HL-60/S4 treated with phorbol 12-myristate 13-acetate at 8.2 ng/mL for 4 days and 3 days (cell line): ENCODE measurements around the gene CHST10.
"Not testable (repeated sequence)": the region's sequence is repeated elsewhere in the genome, so short reads cannot be mapped to it uniquely, and the experiment has no call there.

Source experiments
- in situ Hi-C: fragments of 300-500 bp; cut with MboI; formaldehyde crosslinking; loops from 2 replicates; pipeline ENCODE4 v1.15.0; 2022; ENCODE audit warnings: low sequenced_read_pairs

Gene CHST10

DNA sequence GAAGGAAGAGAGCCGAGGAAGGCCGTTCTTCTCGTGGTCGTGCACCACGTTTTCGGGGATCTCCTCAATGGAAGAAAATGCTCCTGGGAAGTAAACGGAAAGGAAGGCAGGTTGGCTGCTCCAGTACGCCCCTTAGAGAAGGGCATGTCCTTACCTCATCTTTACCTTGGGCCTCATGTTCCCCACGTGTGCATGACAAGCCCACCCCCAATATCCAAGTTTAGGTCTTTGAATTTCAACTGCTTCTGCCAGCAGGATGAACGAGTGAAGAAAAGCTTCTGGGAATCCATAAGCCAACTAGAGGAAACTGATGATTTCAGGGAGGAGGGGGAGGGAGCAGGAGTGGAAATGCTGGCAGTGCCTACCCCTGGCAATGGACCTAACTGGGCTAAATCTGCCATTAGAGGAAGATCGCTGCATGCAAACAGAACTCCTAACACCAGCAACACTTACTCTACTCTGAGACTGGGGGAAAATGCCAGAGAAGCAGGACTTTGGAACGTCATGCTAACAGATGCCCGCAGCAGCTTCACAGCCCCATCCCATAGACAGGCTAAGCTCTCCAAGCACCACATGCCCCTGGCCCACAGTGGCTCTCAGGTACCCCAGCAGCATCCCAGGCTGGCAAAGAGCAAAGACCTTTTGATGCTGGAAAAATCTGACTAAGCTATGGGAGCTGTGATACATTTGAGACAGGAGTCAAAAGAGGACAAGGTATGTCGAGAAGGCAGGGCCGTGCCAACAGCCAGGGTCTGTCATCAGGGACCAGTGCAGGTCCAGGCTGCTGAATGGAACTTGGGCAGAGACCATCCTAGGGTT, 21.7 kb downstream of the CHST10 start:
- in situ Hi-C loops: loop anchor here (25.0 kb wide), 1 partner anchor 833 kb away; no protein-coding TSS in a partner anchor

DNA sequence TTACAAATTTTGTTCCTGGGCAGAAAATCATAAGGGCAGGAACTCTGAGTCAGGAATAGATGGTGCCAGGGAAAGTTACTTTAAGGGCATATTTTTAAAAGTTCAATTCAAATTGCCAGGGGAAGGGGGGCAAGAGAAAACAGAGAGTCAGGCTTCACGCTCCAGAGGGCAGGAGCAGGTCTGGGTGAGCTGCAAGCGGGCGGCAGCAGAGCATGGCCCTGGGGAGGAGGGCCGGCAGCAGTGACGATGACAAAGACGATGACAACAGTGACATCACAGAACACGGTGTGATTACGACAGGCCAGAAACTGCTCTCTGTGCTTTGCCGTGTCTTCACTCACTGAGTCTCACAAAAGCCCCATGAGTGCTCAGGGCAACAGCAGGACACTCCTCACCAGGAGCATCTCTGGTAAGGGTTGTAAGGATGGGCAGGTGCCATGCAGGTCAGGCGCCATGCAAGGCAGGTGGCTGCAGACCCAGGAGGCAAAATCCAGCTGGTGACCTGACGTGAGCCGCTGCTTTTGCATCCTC, 23.3 kb downstream of the CHST10 start:
- in situ Hi-C loops: loop anchor here (25.0 kb wide), 1 partner anchor 832 kb away; no protein-coding TSS in a partner anchor

DNA sequence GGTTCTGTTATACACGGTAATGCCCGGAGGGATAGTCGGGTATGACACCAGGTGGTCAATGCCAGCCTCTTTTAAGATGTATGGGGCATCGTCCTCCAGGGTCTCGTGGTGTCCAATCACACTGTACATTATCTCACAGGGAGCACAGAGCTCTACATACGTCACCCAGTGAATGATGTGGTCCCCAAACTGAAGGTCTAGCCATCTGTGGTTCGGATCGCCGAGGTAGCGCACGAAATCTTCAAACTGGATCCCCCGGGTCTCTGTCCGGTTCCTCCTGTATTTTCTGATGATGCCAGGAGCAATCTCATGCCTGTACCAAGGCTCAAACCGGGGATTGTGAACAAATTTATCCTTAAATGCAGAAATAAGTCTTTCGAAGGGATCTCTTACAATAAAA, 24.1 kb downstream of the CHST10 start:
- in situ Hi-C loops: loop anchor here (25.0 kb wide), 1 partner anchor 831 kb away; no protein-coding TSS in a partner anchor

DNA sequence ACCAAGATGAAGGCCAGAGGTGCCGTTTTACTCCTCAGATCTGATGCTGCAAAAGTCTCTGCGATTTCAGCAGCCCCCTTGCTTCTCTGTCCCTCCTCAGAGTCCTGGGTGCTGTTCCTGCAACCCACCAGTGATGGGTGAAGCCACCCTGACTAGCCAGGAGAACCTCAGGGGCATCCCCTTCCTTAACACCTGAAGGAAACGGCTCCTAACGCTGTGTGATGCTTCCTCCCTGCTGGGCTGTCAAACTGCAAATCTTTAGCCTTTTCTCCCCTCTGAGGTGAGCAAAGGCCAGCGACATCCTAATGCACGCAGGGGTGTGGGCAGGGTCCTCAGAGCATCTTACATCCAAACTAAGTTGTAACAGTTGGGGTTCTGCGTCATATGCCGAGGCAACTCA, 24.8 kb downstream of the CHST10 start:
- in situ Hi-C loops: loop anchor here (25.0 kb wide), 1 partner anchor 830 kb away; no protein-coding TSS in a partner anchor

DNA sequence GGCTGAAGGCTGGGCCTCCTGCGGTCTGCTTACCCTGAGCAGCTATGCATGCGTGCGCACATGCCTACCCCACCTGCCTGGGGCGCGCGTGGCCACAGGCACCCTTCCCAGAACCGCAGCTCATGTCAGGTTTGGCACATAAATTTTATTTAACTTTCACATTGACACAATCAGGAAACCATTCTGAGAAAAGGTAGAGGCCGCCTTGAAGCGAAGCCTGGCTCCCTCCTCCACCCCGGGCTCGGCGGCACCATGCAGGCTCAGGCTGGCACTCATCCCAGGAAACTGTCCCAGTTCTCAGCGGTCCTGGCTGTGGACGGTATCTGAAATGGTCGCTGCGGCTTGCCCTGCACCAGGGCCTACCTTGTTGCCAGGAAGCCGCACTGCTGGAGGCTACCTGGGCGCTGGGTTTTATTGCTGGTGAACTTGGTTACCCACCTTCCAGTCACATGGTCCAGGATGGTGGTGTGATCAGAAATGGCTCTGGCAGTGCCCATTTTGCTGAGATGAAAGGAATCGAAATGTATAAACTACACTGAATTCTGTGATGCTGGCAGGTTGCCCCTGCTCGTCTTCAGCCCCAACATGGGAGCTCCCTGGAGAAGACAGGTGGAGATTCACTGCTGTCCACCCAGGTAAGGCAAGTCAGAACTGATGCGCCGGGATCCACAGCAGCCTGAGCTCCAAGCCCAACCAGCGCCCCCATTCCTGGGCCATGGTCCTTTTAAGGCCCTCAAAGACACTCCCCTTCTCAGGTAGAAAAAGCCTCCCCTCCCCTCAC, 25.5 kb downstream of the CHST10 start:
- in situ Hi-C loops: loop anchor here (25.0 kb wide), 1 partner anchor 830 kb away; no protein-coding TSS in a partner anchor

DNA sequence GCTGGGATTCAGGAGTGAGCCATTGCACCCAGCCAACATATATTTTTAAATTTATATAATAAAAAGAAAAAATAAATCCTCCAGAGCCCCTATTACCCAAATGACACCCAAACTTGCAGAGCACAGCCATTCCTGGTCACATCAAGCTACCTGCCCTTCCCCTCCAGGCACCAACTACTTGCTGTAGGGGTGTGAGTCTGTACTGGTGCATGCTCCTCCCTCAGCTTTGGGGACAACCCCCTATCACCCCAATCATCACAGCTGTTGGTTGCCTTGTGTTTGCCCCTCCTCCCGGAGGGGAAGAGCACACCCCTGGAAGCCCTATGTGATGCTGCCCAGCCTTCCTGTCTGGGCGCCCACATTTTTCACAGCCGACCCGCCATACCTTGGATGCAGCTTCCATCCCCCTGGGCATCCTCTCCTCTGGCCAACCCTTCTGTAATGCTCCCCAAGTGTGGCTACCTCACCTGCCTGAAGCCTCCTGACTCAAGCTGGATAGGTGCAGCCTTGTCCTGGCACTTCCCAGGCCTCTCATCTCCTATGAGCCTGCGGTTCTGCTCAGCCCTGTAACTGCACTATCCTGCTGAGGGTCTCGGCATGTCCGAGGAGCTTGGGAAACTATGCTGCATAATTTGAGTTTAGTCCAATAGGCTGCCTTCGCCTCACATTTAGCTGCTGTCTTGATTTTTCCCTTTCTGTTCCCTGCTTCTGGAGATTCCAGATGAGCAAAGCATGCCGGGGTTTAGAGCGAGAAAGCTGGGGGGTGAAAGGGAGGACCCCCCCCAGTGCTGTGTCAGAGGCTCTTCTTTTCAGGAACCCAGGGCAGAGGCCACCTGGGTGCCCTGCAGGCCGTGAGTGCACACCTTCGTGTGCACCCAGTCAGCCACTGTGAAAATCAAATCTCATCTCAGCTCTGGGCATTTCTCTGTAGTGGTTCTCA, 27.2 kb downstream of the CHST10 start:
- in situ Hi-C loops: loop anchor here (25.0 kb wide), 1 partner anchor 828 kb away; no protein-coding TSS in a partner anchor

DNA sequence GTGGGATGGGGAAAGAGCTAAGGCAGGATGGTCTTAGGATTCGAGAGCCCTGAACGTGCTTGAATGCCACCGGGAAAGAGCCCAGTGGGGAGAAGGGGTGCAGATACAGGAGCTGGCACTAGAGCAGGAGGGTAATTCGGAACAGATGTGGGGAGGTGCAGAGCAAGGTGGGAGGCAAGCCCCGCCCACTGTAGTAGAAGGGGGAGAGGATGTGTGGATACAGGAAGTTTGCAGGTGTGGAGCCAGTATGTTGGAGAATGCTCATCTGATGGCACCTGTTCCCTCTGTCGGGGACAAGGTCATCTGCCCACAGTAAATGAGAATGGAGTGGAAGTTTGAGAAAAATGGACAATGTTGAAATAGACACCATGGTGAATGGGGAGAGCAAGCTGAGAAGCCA, 28.8 kb downstream of the CHST10 start:
- in situ Hi-C loops: loop anchor here (25.0 kb wide), 1 partner anchor 826 kb away; no protein-coding TSS in a partner anchor

DNA sequence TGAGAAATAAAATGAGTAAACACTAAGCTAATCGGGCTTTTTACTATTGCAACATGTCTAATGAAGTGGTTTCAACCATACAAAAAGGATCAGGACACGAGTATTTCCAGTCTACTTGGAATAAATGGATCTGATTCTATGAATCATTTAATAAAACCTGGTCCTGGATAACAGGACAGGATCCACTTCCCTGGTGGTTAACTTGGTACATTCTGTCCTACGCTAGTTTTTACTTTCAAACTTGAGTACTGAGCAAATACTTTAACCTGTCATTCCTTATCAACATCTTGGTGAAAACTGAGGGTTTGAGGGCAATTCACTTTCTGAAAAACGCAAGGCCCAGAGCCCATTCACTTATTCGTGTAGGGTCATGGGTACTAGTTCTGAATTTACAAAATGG, 33.5 kb downstream of the CHST10 start:
- in situ Hi-C loops: loop anchor here (5.0 to 25.0 kb wide), 2 partner anchors 122 to 822 kb away; no protein-coding TSS in a partner anchor

DNA sequence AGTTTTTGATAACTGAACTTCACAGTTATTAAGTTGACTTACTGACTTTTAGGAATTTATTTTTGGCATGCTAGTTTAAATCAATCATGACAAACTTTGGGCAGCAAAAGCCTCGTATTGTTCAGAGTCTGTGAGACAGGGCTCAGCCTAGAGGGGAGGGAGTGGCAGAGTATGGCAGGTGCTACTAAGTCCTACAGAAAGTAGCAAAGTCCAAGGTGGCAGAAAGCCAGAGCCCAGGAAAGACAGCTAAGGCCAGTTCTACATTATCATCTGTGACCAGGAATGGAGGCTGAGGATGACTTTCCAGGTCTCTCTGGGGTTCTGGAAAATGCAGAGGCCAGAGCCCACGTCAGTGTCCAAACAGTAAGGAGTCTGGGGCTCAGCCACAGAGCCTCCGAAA, 34.2 kb downstream of the CHST10 start:
- in situ Hi-C loops: loop anchor here (5.0 to 25.0 kb wide), 2 partner anchors 121 to 821 kb away; no protein-coding TSS in a partner anchor

DNA sequence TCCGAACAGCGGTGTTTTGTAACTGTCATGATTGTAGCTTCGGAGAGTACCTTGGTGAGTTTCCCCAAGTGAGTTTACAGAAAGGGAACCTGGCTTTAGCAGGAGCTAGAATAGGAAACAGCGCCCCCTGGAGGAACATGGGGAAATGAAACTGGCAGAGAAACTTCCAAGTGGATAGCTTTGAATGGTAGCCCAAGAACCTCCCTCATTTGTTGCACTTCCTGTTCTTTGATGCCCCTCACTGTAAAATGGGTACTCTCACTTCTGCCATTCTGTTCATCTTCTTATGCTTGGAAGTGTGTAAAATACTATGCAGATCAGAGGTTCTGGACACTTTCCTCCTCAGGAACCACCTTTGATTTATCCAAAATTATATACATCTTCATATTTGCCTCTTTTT, 36.2 kb downstream of the CHST10 start:
- in situ Hi-C loops: loop anchor here (5.0 to 25.0 kb wide), 2 partner anchors 119 to 819 kb away; no protein-coding TSS in a partner anchor

DNA sequence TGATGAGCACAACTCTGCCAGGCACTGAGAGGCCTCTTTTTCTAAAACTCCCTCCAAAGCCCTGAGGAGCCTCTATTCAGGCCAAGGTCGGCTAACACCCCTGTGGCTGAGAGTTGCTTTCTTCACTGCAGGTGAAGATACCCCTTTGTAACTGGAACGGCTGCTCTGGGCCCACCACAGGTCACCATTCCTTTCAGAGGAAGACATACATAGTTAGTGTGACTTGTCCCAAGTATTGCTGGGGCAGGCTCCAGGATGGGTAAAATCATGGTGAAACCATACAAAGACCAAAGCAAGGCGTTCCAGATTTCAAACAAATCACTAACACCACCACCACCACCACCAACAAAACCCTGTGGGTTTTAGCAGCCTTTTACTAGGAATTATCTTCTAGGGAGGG, 36.8 kb downstream of the CHST10 start:
- in situ Hi-C loops: loop anchor here (5.0 to 25.0 kb wide), 2 partner anchors 118 to 818 kb away; no protein-coding TSS in a partner anchor

DNA sequence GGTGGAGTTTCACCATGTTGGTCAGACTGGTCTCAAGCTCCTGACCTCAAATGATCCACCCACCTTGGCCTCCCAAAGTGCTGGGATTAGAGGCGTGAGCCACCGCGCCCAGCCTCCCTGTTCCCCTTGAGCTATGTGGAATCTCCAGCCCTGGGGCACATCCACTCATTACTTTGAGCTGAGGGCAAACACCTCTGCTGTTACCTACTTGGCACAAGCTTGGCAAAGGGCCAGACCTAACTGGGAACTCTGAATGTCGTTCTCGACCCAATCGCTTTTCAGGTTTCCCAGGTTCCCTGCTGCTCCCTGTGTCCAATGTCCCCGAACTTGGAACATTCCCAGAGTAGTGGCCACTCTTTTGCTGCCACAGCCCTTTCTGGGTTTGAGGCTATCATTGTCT, 40.6 kb downstream of the CHST10 start:
- in situ Hi-C loops: loop anchor here (25.0 kb wide), 1 partner anchor 815 kb away; no protein-coding TSS in a partner anchor

DNA sequence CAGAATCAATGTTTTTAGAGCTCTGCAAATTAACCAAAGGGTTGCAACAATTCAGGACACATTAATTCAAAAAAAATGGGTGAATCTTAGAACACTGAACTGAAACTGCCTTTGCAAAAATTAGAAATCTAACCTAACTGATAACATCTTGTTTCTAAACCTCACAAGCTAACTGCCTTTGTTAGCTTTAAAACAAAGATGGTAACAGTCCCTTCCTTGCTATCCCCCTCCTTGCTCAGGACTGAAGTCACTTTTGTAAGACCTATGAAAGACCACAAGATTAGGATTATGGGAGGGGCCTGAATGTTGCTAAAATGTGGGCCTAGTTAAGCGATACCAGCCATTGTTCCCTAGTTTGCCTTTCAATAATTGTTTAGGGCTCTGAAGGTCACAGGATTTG, 50.3 kb downstream of the CHST10 start:
- in situ Hi-C loops: no loop called here

DNA sequence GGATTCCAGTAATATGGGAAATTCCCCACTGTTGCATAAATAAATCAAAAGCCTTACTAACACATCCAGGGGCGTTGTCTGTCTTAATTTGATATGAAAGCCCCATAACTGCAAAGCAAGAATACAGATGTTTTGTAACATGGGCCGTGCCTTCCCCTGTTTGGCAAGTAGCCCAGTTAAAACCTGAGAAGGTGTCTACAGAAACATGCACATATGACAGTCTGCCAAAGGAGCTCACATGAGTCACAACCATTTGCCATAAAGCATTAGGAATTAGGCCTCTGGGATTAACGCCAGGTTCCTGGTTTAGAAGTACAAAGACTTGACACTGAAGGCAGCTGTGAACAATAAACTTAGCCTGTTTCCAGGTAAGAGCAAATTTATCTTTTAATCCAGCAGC, 52.0 kb downstream of the CHST10 start:
- in situ Hi-C loops: no loop called here

DNA sequence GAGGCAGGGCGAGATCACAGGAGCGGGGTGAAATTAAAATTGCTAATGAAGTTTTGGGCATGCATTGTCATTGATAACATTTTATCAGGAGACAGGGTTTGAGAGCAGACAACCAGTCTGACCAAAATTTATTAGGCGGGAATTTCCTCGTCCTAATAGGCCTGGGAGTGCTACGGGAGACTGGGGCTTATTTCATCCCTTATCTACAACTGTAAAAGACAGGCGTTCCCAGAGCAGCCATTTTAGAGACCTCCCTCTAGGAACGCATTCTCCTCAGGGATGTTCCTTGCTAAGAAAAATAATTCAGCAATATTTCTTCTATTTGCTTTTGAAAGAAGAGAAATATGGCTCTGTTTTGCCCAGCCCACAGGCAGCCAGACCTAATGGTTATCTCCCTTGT, 55.2 kb downstream of the CHST10 start:
- in situ Hi-C loops: not testable (repeated sequence)

DNA sequence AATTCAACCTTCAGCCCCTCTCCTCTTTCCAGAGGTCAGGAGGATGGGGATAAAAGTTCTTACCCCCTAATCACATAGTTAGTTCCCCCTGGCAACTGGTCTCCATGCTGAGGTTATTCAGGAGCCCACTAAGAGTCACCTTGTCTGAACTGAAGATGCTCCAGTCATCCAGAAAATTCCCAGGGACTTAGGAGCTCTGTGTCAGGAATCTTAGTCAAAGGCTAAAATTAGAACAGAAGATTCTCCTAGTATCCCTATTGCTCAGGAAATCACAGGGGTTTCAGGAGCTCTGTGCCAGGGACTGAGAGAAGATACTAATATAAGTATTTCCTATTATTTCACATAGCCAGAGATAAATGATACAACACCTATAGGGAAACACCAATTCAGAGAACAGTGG, 57.9 kb downstream of the CHST10 start:
- in situ Hi-C loops: no loop called here

DNA sequence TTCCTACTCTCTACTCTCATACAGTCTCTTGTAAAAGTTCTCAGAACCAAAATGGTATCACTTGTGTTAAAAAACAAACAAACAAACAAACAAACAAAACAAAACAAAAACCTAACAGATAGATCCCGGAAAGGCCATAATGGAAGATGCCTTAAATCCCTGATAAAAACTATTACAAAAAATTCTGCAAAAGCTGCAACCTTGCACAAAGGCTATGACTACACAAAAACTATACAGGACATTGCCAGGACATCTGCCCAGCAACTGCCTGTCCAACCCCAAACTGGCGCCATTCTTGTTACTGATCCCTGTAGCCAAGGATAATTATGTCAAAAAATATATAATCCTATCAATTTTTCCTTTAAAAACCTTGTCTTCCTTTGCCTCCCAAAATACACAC, 58.9 kb downstream of the CHST10 start:
- in situ Hi-C loops: no loop called here

DNA sequence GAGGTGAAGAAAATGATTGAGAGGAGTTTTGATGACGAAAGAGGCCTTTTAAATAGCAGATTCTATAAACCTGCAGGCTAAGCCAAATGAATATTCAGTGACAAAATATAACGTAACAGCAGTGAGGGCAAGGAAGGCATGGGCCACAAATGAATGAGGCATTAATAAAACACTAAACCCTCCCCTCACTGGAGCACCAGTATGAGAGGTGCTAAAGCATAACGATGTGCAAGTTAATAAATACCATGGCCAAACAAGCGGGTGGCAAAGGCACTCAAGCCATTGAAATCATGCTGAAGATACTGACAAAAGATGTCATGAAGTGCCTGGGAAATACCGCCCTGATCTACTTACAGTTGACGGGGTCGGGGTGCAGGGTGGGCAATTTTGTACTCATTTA, 64.9 kb downstream of the CHST10 start:
- in situ Hi-C loops: no loop called here

DNA sequence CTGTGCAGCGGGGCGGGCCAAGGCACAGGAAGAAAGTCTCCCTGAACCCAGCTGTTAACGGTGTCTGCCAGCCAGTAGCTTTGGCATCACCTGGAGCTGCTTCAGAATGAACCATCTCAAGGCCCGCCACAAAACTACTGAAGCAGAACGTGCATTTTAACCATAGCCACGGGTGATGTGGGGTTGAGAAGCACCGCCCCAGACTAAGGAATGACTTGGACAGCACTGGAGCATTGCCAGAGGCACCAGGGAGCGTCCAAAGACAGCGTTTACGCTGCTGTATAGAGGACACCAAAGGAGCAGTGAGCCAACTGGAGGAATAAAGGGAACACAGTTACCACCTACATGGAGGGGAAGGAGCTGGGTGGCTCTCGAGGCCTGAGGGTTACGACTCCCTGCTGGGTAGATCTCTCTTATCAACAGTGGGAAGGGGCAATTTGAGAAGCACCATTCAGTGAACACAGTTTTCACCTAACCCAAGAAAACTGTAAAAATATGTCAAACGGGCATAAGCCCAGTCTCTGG, 66.7 kb downstream of the CHST10 start:
- in situ Hi-C loops: no loop called here

DNA sequence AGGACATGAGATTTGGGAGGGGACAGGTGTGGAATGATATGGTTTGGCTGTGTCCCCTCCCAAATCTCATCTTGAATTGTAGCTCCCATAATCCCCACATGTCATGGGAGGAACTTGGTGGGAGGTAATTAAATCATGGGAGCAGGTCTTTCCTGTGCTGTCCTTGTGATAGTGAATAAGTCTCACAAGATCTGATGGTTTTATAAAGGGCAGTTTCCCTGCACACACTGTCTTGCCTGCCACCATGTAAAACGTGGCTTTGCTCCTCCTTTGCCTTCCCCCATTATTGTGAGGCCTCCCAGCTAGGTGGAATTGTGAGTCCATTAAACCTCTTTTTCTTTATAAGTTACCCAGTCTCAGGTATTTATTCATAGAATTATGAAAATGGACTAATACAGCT, 72.3 kb downstream of the CHST10 start:
- in situ Hi-C loops: not testable (repeated sequence)
